ENCODE data around the gene MAGEE1. TPM values are rescaled to one million over a fixed set of nuclear protein-coding genes. Genes with fewer than 3 reads are reported as not detected.

The MAGEE1 gene
- total RNA-seq = 2.2 and 2.9 TPM in 2 replicates

GRCh38 chrX:76427560-76428242, at the start of gene MAGEE1:
TSS of gene MAGEE1 (plus strand) at chrX:76427710. CDS start at chrX:76427931, 221 bp downstream.

Measured in smooth muscle cell of the pulmonary artery (primary cell).